Hepatocyte (in vitro differentiated cells): Measurements from ENCODE around the gene OPCML. TPM values are rescaled to one million over a fixed set of nuclear protein-coding genes. Genes with fewer than 3 reads are reported as not detected.

Experiments
- DNase-seq: peaks from one replicate; pipeline ENCODE4 v3.0.0-alpha.2; 2016; ENCODE audit warnings: low spot score
- H2AFZ ChIP-seq: fragments of 200-600 bp; sonication (generic); 2 replicates; pipeline ENCODE4 v1.6.0; 2016; ENCODE audit warnings: antibody characterized with exemption, mild to moderate bottlenecking
- H3K27ac ChIP-seq: fragments of 200-600 bp; sonication (generic); 2 replicates; pipeline ENCODE4 v1.5.1; 2016; ENCODE audit warnings: mild to moderate bottlenecking
- H3K27me3 ChIP-seq: fragments of 200-600 bp; sonication (generic); 2 replicates; pipeline ENCODE4 v1.6.1; 2016
- H3K36me3 ChIP-seq: fragments of 200-600 bp; sonication (generic); replicated peaks from 2 replicates; pipeline ENCODE4 v1.5.1; 2016; ENCODE audit warnings: low read depth; ENCODE audit not compliant: insufficient read depth
- H3K4me1 ChIP-seq: fragments of 200-600 bp; sonication (generic); 2 replicates; pipeline ENCODE4 v1.5.1; 2016; ENCODE audit warnings: mild to moderate bottlenecking, moderate library complexity; ENCODE audit not compliant: insufficient read depth
- H3K4me2 ChIP-seq: fragments of 200-600 bp; sonication (generic); 2 replicates; pipeline ENCODE4 v1.6.0; 2016
- H3K4me3 ChIP-seq: fragments of 200-600 bp; sonication (generic); 2 replicates; pipeline ENCODE4 v1.5.1; 2016; ENCODE audit warnings: mild to moderate bottlenecking
- H3K79me2 ChIP-seq: fragments of 200-600 bp; sonication (generic); 2 replicates; pipeline ENCODE4 v1.6.0; 2017; ENCODE audit warnings: mild to moderate bottlenecking
- H3K9me2 ChIP-seq: fragments of 200-600 bp; sonication (generic); replicated peaks from 2 replicates; pipeline ENCODE4 v1.6.0; 2017; ENCODE audit warnings: mild to moderate bottlenecking; ENCODE audit not compliant: insufficient read depth
- H3K9me3 ChIP-seq: fragments of 200-600 bp; sonication (generic); 2 replicates; pipeline ENCODE4 v1.5.1; 2016; ENCODE audit warnings: low read depth, mild to moderate bottlenecking
- H4K20me1 ChIP-seq: fragments of 200-600 bp; sonication (generic); 2 replicates; pipeline ENCODE4 v1.6.0; 2016; ENCODE audit warnings: mild to moderate bottlenecking; ENCODE audit not compliant: insufficient read depth, poor library complexity, severe bottlenecking
- CTCF ChIP-seq: fragments of 200-600 bp; sonication (generic); IDR thresholded peaks from 2 replicates; pipeline ENCODE4 v1.5.1; 2016; ENCODE audit warnings: antibody characterized with exemption, mild to moderate bottlenecking; ENCODE audit not compliant: poor library complexity
- EZH2 ChIP-seq: fragments of 200-600 bp; sonication (generic); IDR thresholded peaks from 2 replicates; pipeline ENCODE4 v1.6.1; 2016; ENCODE audit warnings: antibody characterized with exemption, mild to moderate bottlenecking, borderline replicate concordance
- EZH2phosphoT487 ChIP-seq: fragments of 200-600 bp; sonication (generic); IDR thresholded peaks from one replicate; pipeline ENCODE4 v1.6.1; 2018; ENCODE audit warnings: antibody characterized with exemption, mild to moderate bottlenecking, low read depth, moderate library complexity; ENCODE audit not compliant: unreplicated experiment, severe bottlenecking
- WGBS: methylation state at CpG from one replicate; pipeline ENCODE4 v1.1.6; 2016; ENCODE audit warnings: low lambda C conversion rate; ENCODE audit errors: missing lambda C conversion rate; 5-methylcytosine and 5-hydroxymethylcytosine counted together
- polyA plus RNA-seq: library from polyadenylated mRNA; unstranded; fragments of >200 nt; fragmentation: Nextera tagmentation; extraction: Ambion mirVana; gene quantifications from 2 replicates; pipeline ENCODE4 v1.2.1, GENCODE V29; 2016
- total RNA-seq: library from RNA; depleted of rRNA; stranded (reverse); fragments of >200 nt; gene quantifications from 2 replicates; pipeline ENCODE4 v1.2.3, GENCODE V29; 2014

Gene OPCML
- total and polyA plus RNA-seq, 2 experiments from 2014 or later = 0.37 to 0.98 TPM

GRCh38 chr11:133563505-133564025, 31.3 kb upstream of the OPCML start:
- DNase-seq = no peak
- Histone ChIP-seq H3K9me3 (no peaks in the 10 kb centered on the region), H3K36me3 (no peaks in the 10 kb centered on the region), H3K27ac (no peak overlapping the region), H3K9me2 (no peaks in the 10 kb centered on the region), H3K27me3 (peaks cover 7% of the 10 kb centered on the region), H3K4me3 (no peak overlapping the region), H3K79me2 (no peaks in the 10 kb centered on the region), H4K20me1 (no peaks in the 10 kb centered on the region), H2AFZ (no peak overlapping the region), H3K4me2 (no peak overlapping the region), H3K4me1 (no peaks in the 10 kb centered on the region)
- TF ChIP-seq EZH2 (no peak), EZH2phosphoT487 (no peak), CTCF (no peak)
- 93% methylated on average over 7 of the region's 7 CpGs for WGBS

GRCh38 chr11:133560472-133560855, 28.2 kb upstream of the OPCML start:
- H3K4me3 ChIP-seq = no peak overlapping the region
- TF ChIP-seq EZH2 (no peak), EZH2phosphoT487 (no peak), CTCF (no peak)
- WGBS = 58% methylated on average over 9 of the region's 9 CpGs
- no peaks in the 10 kb centered on the region for H3K79me2 ChIP-seq
- H3K4me2 ChIP-seq = peak overlapping the region; percentile 25
- H4K20me1 ChIP-seq = no peaks in the 10 kb centered on the region
- no peaks in the 10 kb centered on the region for H3K4me1 ChIP-seq
- H3K36me3 ChIP-seq = no peaks in the 10 kb centered on the region
- no peaks in the 10 kb centered on the region for H3K9me3 ChIP-seq
- no peak for DNase-seq
- H3K27ac ChIP-seq = no peak overlapping the region
- H3K27me3 ChIP-seq = peaks cover 5% of the 10 kb centered on the region
- H2AFZ ChIP-seq = no peak overlapping the region
- no peaks in the 10 kb centered on the region for H3K9me2 ChIP-seq

GRCh38 chr11:133559833-133560471, 27.7 kb upstream of the OPCML start:
- WGBS = 70% methylated on average over 10 of the region's 10 CpGs
- H3K4me3 ChIP-seq = no peak overlapping the region
- H3K9me2 ChIP-seq = no peaks in the 10 kb centered on the region

More at GRCh38 chr11:133559833-133560471, 27.7 kb upstream of the OPCML start:
- Histone ChIP-seq H4K20me1 (no peaks in the 10 kb centered on the region), H3K27ac (no peak overlapping the region), H3K79me2 (no peaks in the 10 kb centered on the region), H3K9me3 (no peaks in the 10 kb centered on the region), H3K4me1 (no peaks in the 10 kb centered on the region), H2AFZ (no peak overlapping the region), H3K4me2 (peak overlapping the region; percentile 25), H3K27me3 (peaks cover 5% of the 10 kb centered on the region), H3K36me3 (no peaks in the 10 kb centered on the region)
- no peak for DNase-seq
- TF ChIP-seq CTCF (no peak), EZH2phosphoT487 (no peak), EZH2 (no peak)
